Tibial artery (tissue), 4 donors: Measurements from ENCODE around the gene TMEM88.

Experiments
- DNase-seq, 2 donors: peaks; one replicate each; pipeline ENCODE4 v3.0.0-alpha.2; 2019
- H3K27ac ChIP-seq, 2 donors: fragments of 200-600 bp; sonication (generic) in 1 of 2; 1 replicate in 1 of 2; 2 replicates in 1 of 2; pipeline ENCODE4 v1.5.1; 2018 to 2019; ENCODE audit warnings: mild to moderate bottlenecking in 1 of 2
- H3K27me3 ChIP-seq, 2 donors: fragments of 200-600 bp; sonication (generic) in 1 of 2; one replicate each; pipeline versions ENCODE4 v1.5.1 to v1.6.0; 2016 to 2019
- H3K36me3 ChIP-seq, 3 donors: fragments of 200-600 bp; sonication (generic) in 2 of 3; one replicate each; pipeline ENCODE4 v1.5.1; 2016 to 2019; ENCODE audit warnings: mild to moderate bottlenecking in 2 of 3
- H3K4me1 ChIP-seq, 4 donors: fragments of 200-600 bp; sonication (generic) in 2 of 4; 1 replicate in 3 of 4; 2 replicates in 1 of 4; pipeline ENCODE4 v1.5.1; 2016 to 2019
- H3K4me3 ChIP-seq, 2 donors: fragments of 200-600 bp; sonication (generic) in 1 of 2; 1 replicate in 1 of 2; 2 replicates in 1 of 2; pipeline ENCODE4 v1.5.1; 2018 to 2019; ENCODE audit warnings: mild to moderate bottlenecking in 2 of 2
- H3K9me3 ChIP-seq, 3 donors: fragments of 200-600 bp; sonication (generic) in 1 of 3; one replicate each; pipeline ENCODE4 v1.5.1; 2016 to 2019
- CTCF ChIP-seq, 2 experiments: fragments of 200-600 bp in 1 of 2; fragments of 450-650 bp in 1 of 2; IDR thresholded peaks; one replicate each; pipeline ENCODE4 v1.5.1; 2017 to 2019; ENCODE audit warnings: antibody characterized with exemption in 2 of 2, mild to moderate bottlenecking in 1 of 2, moderate library complexity in 1 of 2
- intact Hi-C: fragments of 100-400 bp; cut with DNase I; formaldehyde crosslinking; loops from one replicate; pipeline ENCODE4 v1.15.0; 2023; ENCODE audit warnings: low total_unique reads

The TMEM88 gene

GRCh38 chr17:7811251-7811650 is 43.6 kb upstream of the TMEM88 start:
- no peak for TF ChIP-seq CTCF (IDR thresholded peaks at IDR 0.05)
- DNase-seq = no peak
- Histone ChIP-seq H3K4me1 (no peaks in the 10 kb centered on the region), H3K27me3 (peaks cover 0 to 26% of the 10 kb centered on the region in 2 donors), H3K9me3 (no peaks in the 10 kb centered on the region), H3K27ac (no peak overlapping the region), H3K4me3 (no peak overlapping the region), H3K36me3 (no peaks in the 10 kb centered on the region)
- intact Hi-C loops = no loop called here

GRCh38 chr17:7814969-7815368 is 39.9 kb upstream of the TMEM88 start:
- H3K36me3 ChIP-seq = no peaks in the 10 kb centered on the region
- TF ChIP-seq CTCF (IDR thresholded peaks at IDR 0.05) = no peak
- H3K4me1 ChIP-seq = no peaks in the 10 kb centered on the region
- no peak overlapping the region for H3K27ac ChIP-seq
- DNase-seq = no peak
- H3K9me3 ChIP-seq = no peaks in the 10 kb centered on the region
- H3K4me3 ChIP-seq = no peak overlapping the region
- intact Hi-C loops = no loop called here
- H3K27me3 ChIP-seq = peaks cover 0 to 32% of the 10 kb centered on the region in 2 donors

- H3K27me3 ChIP-seq = peaks cover 0 to 33% of the 10 kb centered on the region in 2 donors
- no peaks in the 10 kb centered on the region for H3K36me3 ChIP-seq
- intact Hi-C loops = no loop called here
- no peaks in the 10 kb centered on the region for H3K4me1 ChIP-seq
- no peak overlapping the region for H3K27ac ChIP-seq
- no peak for DNase-seq
- no peak overlapping the region for H3K4me3 ChIP-seq
- H3K9me3 ChIP-seq = no peaks in the 10 kb centered on the region
- TF ChIP-seq CTCF (IDR thresholded peaks at IDR 0.05) = no peak
Observed at GRCh38 chr17:7816926-7817642, 37.8 kb upstream of the TMEM88 start.

- TF ChIP-seq CTCF (IDR thresholded peaks at IDR 0.05) = no peak
- intact Hi-C loops = no loop called here
Observed at GRCh38 chr17:7817643-7817964, 37.3 kb upstream of the TMEM88 start.

GRCh38 chr17:7818026-7818425 is 36.8 kb upstream of the TMEM88 start:
- Histone ChIP-seq H3K4me3 (no peak overlapping the region), H3K4me1 (no peaks in the 10 kb centered on the region), H3K27me3 (peaks cover 0 to 31% of the 10 kb centered on the region in 2 donors), H3K27ac (no peak overlapping the region), H3K9me3 (no peaks in the 10 kb centered on the region), H3K36me3 (no peaks in the 10 kb centered on the region)
- intact Hi-C loops = no loop called here
- no peak for TF ChIP-seq CTCF (IDR thresholded peaks at IDR 0.05)
- DNase-seq = no peak

More at GRCh38 chr17:7817643-7817964, 37.3 kb upstream of the TMEM88 start:
- Histone ChIP-seq H3K4me1 (no peaks in the 10 kb centered on the region), H3K4me3 (no peak overlapping the region), H3K27me3 (peaks cover 0 to 31% of the 10 kb centered on the region in 2 donors), H3K27ac (no peak overlapping the region), H3K9me3 (no peaks in the 10 kb centered on the region), H3K36me3 (no peaks in the 10 kb centered on the region)
- no peak for DNase-seq
